ENCODE data around the gene PLPPR3. TPM values are rescaled to one million over a fixed set of nuclear protein-coding genes. Genes with fewer than 3 reads are reported as not detected.
A peak's percentile ranks its signal among the peaks of the same experiment; 100 is the strongest.

The PLPPR3 gene
- total and polyA plus RNA-seq, 9 of the 15 experiments (the other 6 are each of a cell fraction or from before 2014, with no cell fraction given): 0.01 to 48.2 (median 8.6) TPM

GRCh38 chr19:861756-862580, 40.2 kb upstream of the PLPPR3 start (continued):
- TF ChIP-seq FOXK2 (conservative IDR thresholded peaks at IDR 0.05 in 1 of 2, IDR thresholded peaks at IDR 0.05 in 1 of 2; ENCODE audit: low read depth in 2 of 2) (peak; percentile 16 to 29; a peak in 1 of 4 replicates), NONO (IDR thresholded peaks at IDR 0.05; ENCODE audit: low read depth in 2 of 2, low read length in 1 of 2) (peak in 1 of 2 experiments; percentile 51; a peak in 1 of 4 replicates), ZBTB17 (CRISPR knock-in tag; IDR thresholded peaks at IDR 0.05) (0 out of 2 replicates have a peak, but pooled peaks have one; percentile 19), KDM2B (CRISPR knock-in tag; IDR thresholded peaks at IDR 0.05) (peak; percentile 97), CBX3 (IDR thresholded peaks at IDR 0.05; ENCODE audit: borderline replicate concordance in 1 of 2, low read length in 2 of 2) (peak in 1 of 2 experiments; percentile 93; a peak in 2 of 3 replicates), TGIF2 (CRISPR knock-in tag; IDR thresholded peaks at IDR 0.05) (0 out of 2 replicates have a peak, but pooled peaks have one; percentile 51), CTCF (IDR thresholded peaks at IDR 0.05 in 2 of 3, conservative IDR thresholded peaks at IDR 0.05 in 1 of 3; ENCODE audit: insufficient read depth in 2 of 3, low read depth in 1 of 3, low read length in 3 of 3) (peak; percentile 59 to 93 (median 87)), SMC3 (conservative IDR thresholded peaks at IDR 0.05; ENCODE audit: insufficient read depth, low read depth, low read length) (peak; percentile 61), ZNF280A (IDR thresholded peaks at IDR 0.05; ENCODE audit: low read depth, partially characterized antibody) (no peak)

Measured in K562 (cell line).